Spleen (tissue), 11 donors: Measurements from ENCODE around the gene CFAP97. TPM values are rescaled to one million over a fixed set of nuclear protein-coding genes. Genes with fewer than 3 reads are reported as not detected.
A peak's percentile ranks its signal among the peaks of the same experiment; 100 is the strongest.

Experiments used
- DNase-seq: peaks from one replicate; pipeline ENCODE4 v3.0.0-alpha.2; 2020
- H3K27ac ChIP-seq, 8 donors: fragments of 200-600 bp; sonication (generic) in 7 of 8; 1 replicate in 4 of 8; 2 replicates in 4 of 8; pipeline versions ENCODE4 v1.5.0 to v1.8.0; 2016 to 2021; ENCODE audit warnings: inconsistent platforms in 4 of 8, mild to moderate bottlenecking in 4 of 8, moderate library complexity in 1 of 8
- H3K27me3 ChIP-seq, 7 donors: fragments of 200-600 bp; sonication (generic) in 6 of 7; replicated peaks in 1 of 7; 1 replicate in 4 of 7; 2 replicates in 3 of 7; pipeline versions ENCODE4 v1.5.0 to v1.8.0; 2016 to 2021; ENCODE audit warnings: inconsistent platforms in 3 of 7, mild to moderate bottlenecking in 1 of 7
- H3K36me3 ChIP-seq, 6 donors: fragments of 200-600 bp; sonication (generic) in 5 of 6; 1 replicate in 4 of 6; 2 replicates in 2 of 6; pipeline versions ENCODE4 v1.5.0 to v1.8.0; 2016 to 2021; ENCODE audit warnings: inconsistent platforms in 2 of 6
- H3K4me1 ChIP-seq, 6 donors: fragments of 200-600 bp; sonication (generic) in 5 of 6; 1 replicate in 3 of 6; 2 replicates in 3 of 6; pipeline versions ENCODE4 v1.5.0 to v1.8.0; 2016 to 2021; ENCODE audit warnings: inconsistent platforms in 3 of 6
- H3K4me3 ChIP-seq, 8 donors: fragments of 200-600 bp; sonication (generic) in 7 of 8; 1 replicate in 4 of 8; 2 replicates in 4 of 8; pipeline versions ENCODE4 v1.5.0 to v1.8.0; 2016 to 2021; ENCODE audit warnings: inconsistent platforms in 4 of 8, mild to moderate bottlenecking in 4 of 8, moderate library complexity in 2 of 8
- H3K9me3 ChIP-seq, 8 donors: fragments of 200-600 bp; sonication (generic) in 7 of 8; 1 replicate in 4 of 8; 2 replicates in 4 of 8; pipeline versions ENCODE4 v1.5.0 to v1.8.0; 2016 to 2021; ENCODE audit warnings: inconsistent platforms in 4 of 8
- POLR2A ChIP-seq, 3 donors: fragments of 450-650 bp; IDR thresholded peaks; one replicate each; pipeline ENCODE4 v1.5.1; 2017; ENCODE audit warnings: antibody characterized with exemption in 3 of 3, mild to moderate bottlenecking in 1 of 3
- POLR2AphosphoS5 ChIP-seq, 3 donors: sonication (generic); formaldehyde crosslinking; IDR thresholded peaks; one replicate each; pipeline ENCODE4 v1.5.1; 2017; ENCODE audit warnings: antibody characterized with exemption in 3 of 3
- WGBS, 5 donors: extraction: QIAGEN DNeasy Blood & Tissue Kit in 3 of 5; methylation state at CpG; one replicate each; pipeline versions ENCODE4 v1.1.5 to v1.1.7; 2013 to 2018; 5-methylcytosine and 5-hydroxymethylcytosine counted together
- intact Hi-C: fragments of 100-400 bp; cut with DNase I; formaldehyde crosslinking; loops from one replicate; pipeline ENCODE4 v1.15.0; 2023; ENCODE audit warnings: low total_unique reads
- polyA plus RNA-seq, 3 donors: library from polyadenylated mRNA; stranded (reverse); fragments of 200-250 nt; gene quantifications; one replicate each; pipeline ENCODE4 v1.2.1, GENCODE V29; 2013
- total RNA-seq, 7 donors: library from RNA; depleted of rRNA in 3 of 7; stranded (reverse); fragments of >200 nt in 3 of 7; fragmentation: NEBNext Ultra II Directional in 4 of 7; extraction: Animal tissue kit (Norgen Biotek cat#: 25700) in 4 of 7; gene quantifications; one replicate each; pipeline versions ENCODE4 v1.1.0 to v1.2.1, GENCODE V29; 2016 to 2021
- TF ChIP-seq, protein P1 (sequence below), 11 experiments: fragments of 200-600 bp in 7 of 11; fragments of 450-650 bp in 4 of 11; sonication (generic) in 4 of 11; IDR thresholded peaks in 8 of 11; conservative IDR thresholded peaks in 3 of 11; 1 replicate in 7 of 11; 2 replicates in 4 of 11; pipeline versions ENCODE4 v1.4.0 to v1.8.0; 2016 to 2021; ENCODE audit warnings: antibody characterized with exemption in 11 of 11, inconsistent platforms in 4 of 11, mild to moderate bottlenecking in 1 of 11
- donor health status: healthy with polysubstance abuse.
- donor health status: DM: no; HTN: no; CAD: no; lungs with moderate emphysema.
- donor health status: DM: no; HTN: no; CAD: no.
- donor health status: Bipolar disorder and iron deficiency.
- donor health status: healthy.
- donor health status: DM: no; HTN: no; CAD: no.
- donor health status: DM: yes; HTN: yes; CAD: no.

The CFAP97 gene
- total and polyA plus RNA-seq, 10 donors = 4.8 to 48.6 (median 39.0) TPM

DNA sequence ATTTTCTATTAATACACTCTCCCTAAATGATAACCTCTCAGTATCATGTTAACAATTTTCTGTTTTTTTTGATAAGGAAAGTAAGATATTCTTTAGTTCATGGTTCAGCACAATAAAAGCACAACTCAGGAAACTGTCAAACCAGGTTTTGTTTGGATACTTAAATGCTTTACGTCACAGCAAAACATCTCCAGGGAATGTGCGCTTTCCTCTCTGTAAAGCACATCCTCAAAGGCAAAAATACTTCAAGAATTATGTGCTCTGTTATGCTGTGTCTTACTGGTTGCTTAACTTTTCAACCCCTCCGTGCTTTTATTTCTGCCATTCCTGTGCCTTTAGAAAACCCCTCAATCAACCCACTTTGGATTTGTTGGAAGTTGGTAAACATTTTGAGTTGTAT lies 33.4 kb upstream of the CFAP97 start:
- no peaks in the 10 kb centered on the region for H3K36me3 ChIP-seq
- H3K9me3 ChIP-seq = peaks cover 0 to 9% (median 0%) of the 10 kb centered on the region in 8 donors
- no peak overlapping the region for H3K4me3 ChIP-seq
- peaks cover 0 to 15% (median 9%) of the 10 kb centered on the region in 6 donors for H3K4me1 ChIP-seq
- DNase-seq = no peak
- H3K27me3 ChIP-seq = no peaks in the 10 kb centered on the region
- intact Hi-C loops = no loop called here
- no peak overlapping the region for H3K27ac ChIP-seq
- 66 to 81% (median 71%) methylated on average over 3 of the region's 3 CpGs for WGBS, 5 donors
- TF ChIP-seq POLR2AphosphoS5 (IDR thresholded peaks at IDR 0.05) (no peak), POLR2A (IDR thresholded peaks at IDR 0.05) (no peak)
- TF ChIP-seq, protein P1, sequence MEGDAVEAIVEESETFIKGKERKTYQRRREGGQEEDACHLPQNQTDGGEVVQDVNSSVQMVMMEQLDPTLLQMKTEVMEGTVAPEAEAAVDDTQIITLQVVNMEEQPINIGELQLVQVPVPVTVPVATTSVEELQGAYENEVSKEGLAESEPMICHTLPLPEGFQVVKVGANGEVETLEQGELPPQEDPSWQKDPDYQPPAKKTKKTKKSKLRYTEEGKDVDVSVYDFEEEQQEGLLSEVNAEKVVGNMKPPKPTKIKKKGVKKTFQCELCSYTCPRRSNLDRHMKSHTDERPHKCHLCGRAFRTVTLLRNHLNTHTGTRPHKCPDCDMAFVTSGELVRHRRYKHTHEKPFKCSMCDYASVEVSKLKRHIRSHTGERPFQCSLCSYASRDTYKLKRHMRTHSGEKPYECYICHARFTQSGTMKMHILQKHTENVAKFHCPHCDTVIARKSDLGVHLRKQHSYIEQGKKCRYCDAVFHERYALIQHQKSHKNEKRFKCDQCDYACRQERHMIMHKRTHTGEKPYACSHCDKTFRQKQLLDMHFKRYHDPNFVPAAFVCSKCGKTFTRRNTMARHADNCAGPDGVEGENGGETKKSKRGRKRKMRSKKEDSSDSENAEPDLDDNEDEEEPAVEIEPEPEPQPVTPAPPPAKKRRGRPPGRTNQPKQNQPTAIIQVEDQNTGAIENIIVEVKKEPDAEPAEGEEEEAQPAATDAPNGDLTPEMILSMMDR (IDR thresholded peaks at IDR 0.05 in 8 of 11, conservative IDR thresholded peaks at IDR 0.05 in 3 of 11) = no peak

DNA sequence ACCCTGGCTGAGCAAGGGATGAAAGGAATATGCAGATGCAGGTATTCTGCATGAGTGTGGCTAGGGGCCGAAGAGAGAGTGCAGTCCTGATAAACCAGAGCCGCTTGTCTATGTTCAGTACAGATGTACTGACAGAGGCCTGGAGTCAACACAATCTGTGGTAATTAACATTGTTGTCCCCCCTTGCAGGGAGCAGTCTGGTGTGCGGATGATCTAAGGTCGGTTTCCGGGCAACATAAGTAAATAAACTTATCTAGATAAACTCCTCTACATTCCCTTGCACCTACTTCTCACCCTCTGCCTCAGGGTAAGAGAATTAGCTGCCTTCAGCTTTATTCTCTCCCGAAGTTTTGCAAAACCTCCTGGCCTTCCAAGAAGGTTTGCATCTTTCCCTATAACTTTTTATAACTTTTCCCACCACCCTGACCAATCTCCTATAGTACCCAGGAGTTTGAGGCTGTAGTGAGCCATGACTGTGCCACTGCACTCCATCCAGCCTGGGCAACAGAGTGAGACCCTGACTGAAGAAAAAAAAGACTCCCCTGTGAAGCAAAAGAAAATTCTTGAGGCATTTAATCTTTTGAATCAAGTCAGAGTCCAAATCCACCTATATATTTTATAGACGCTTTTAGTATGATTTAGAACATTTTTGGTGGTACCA lies 32.2 kb upstream of the CFAP97 start:
- Histone ChIP-seq H3K27ac (no peak overlapping the region), H3K4me3 (no peak overlapping the region), H3K4me1 (peaks cover 0 to 20% (median 14%) of the 10 kb centered on the region in 6 donors), H3K27me3 (no peaks in the 10 kb centered on the region), H3K9me3 (peaks cover 0 to 9% (median 0%) of the 10 kb centered on the region in 8 donors), H3K36me3 (no peaks in the 10 kb centered on the region)
- TF ChIP-seq POLR2A (IDR thresholded peaks at IDR 0.05) (no peak), POLR2AphosphoS5 (IDR thresholded peaks at IDR 0.05) (no peak)
- TF ChIP-seq, protein P1 (IDR thresholded peaks at IDR 0.05 in 8 of 11, conservative IDR thresholded peaks at IDR 0.05 in 3 of 11) = no peak
- no peak for DNase-seq
- WGBS, 5 donors = 88 to 94% (median 94%) methylated on average over 7 of the region's 7 CpGs
- intact Hi-C loops = no loop called here

DNA sequence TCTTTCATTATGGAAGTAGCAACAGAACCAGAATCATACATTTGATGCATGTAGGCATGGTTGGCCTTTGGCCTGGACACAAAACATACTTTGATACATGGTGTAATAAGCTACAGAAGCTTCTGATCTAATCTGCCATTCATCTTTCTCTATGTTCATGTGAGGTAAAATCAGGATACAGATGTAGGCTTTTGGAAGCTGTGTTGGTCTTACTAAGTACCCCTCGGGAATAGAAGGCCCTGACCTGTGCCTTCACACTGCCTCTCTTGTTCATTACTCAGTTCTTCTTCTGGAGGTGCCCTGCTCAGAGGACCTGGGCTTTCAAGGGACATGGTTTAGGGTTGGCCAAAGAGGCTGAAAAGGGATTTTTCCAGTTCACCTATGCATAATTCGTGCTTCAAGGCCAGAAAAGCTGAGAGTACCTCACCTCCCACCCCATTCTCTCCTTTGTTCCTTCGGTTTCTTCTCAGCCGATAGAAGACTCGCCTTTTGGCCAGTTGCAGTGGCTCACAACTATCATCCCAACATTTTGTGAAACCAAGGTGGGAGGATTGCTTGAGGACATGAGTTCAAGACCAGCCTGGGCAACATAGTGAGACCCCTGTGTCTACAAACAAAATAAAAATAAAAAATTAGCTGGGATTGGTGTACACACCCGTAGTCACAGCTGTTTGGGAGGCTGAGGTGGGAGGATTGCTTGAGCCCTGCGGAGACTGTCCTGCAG lies 31.5 kb upstream of the CFAP97 start:
- DNase-seq = no peak
- Histone ChIP-seq H3K27ac (no peak overlapping the region), H3K27me3 (no peaks in the 10 kb centered on the region), H3K36me3 (no peaks in the 10 kb centered on the region), H3K9me3 (peaks cover 0 to 9% (median 0%) of the 10 kb centered on the region in 8 donors), H3K4me1 (peaks cover 0 to 20% (median 14%) of the 10 kb centered on the region in 6 donors), H3K4me3 (no peak overlapping the region)
- intact Hi-C loops = no loop called here
- TF ChIP-seq POLR2A (IDR thresholded peaks at IDR 0.05) (no peak), POLR2AphosphoS5 (IDR thresholded peaks at IDR 0.05) (no peak)
- TF ChIP-seq, protein P1 (IDR thresholded peaks at IDR 0.05 in 8 of 11, conservative IDR thresholded peaks at IDR 0.05 in 3 of 11) = no peak
- 77 to 93% (median 88%) methylated on average over 7 of the region's 7 CpGs for WGBS, 5 donors

DNA sequence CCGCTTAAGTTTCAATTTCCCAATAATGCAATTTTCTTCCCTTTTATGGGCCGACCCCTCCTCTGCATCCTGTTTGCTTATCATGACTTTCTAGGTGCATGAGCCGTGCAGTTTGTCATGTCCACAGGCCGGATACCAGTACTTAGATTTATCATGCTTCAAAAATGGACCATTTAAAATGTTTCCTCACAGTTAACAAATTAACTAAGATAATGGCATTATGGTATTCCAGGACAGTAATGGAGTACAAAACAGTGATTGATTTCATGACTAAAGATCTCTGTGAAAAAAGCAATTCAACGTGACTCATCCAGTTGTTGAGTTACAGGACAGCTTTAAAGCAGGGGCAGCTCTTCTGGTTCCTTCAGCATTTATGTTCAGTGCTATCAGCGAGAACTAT lies 28.6 kb upstream of the CFAP97 start:
- Histone ChIP-seq H3K9me3 (no peaks in the 10 kb centered on the region), H3K27me3 (no peaks in the 10 kb centered on the region), H3K4me1 (peaks cover 0 to 30% (median 15%) of the 10 kb centered on the region in 6 donors), H3K36me3 (no peaks in the 10 kb centered on the region), H3K4me3 (no peak overlapping the region), H3K27ac (peak overlapping the region in 1 of 8 donors; percentile 8)
- TF ChIP-seq, protein P1 (IDR thresholded peaks at IDR 0.05 in 8 of 11, conservative IDR thresholded peaks at IDR 0.05 in 3 of 11) = no peak
- TF ChIP-seq POLR2A (IDR thresholded peaks at IDR 0.05) (no peak), POLR2AphosphoS5 (IDR thresholded peaks at IDR 0.05) (no peak)
- intact Hi-C loops = no loop called here
- WGBS, 5 donors = 59 to 72% (median 68%) methylated on average over 6 of the region's 6 CpGs
- DNase-seq = no peak
